Endodermal cell (in vitro differentiated cells): ENCODE results near the gene CDC45. TPM values are rescaled to one million over a fixed set of nuclear protein-coding genes. Genes with fewer than 3 reads are reported as not detected.
A peak's percentile ranks its signal among the peaks of the same experiment; 100 is the strongest.

Source experiments
- DNase-seq: peaks from one replicate; pipeline ENCODE4 v3.0.0-alpha.2; 2017
- H3K27ac ChIP-seq: 2 replicates; pipeline ENCODE4 v1.5.1; 2013; ENCODE audit warnings: mild to moderate bottlenecking, low read depth, low read length, moderate library complexity
- H3K27me3 ChIP-seq: 2 replicates; pipeline ENCODE4 v1.6.1; 2013; ENCODE audit warnings: mild to moderate bottlenecking, low read length, moderate library complexity; ENCODE audit not compliant: insufficient read depth, control insufficient read depth, poor library complexity, severe bottlenecking
- H3K36me3 ChIP-seq: 2 replicates; pipeline ENCODE4 v1.7.0; 2013; ENCODE audit warnings: mild to moderate bottlenecking, low read length, moderate library complexity; ENCODE audit not compliant: control insufficient read depth, insufficient read depth
- H3K4me1 ChIP-seq: one replicate; pipeline ENCODE4 v1.7.0; 2013; ENCODE audit warnings: low read length; ENCODE audit not compliant: control insufficient read depth, insufficient read depth
- H3K4me3 ChIP-seq: 2 replicates; pipeline ENCODE4 v1.5.1; 2013; ENCODE audit warnings: mild to moderate bottlenecking, low read length, moderate library complexity
- H3K9ac ChIP-seq: 2 replicates; pipeline ENCODE4 v1.6.1; 2013; ENCODE audit warnings: mild to moderate bottlenecking, low read length, moderate library complexity; ENCODE audit not compliant: poor library complexity, severe bottlenecking; ENCODE audit errors: extremely low read depth
- H3K9me3 ChIP-seq: 2 replicates; pipeline ENCODE4 v1.6.1; 2013; ENCODE audit warnings: mild to moderate bottlenecking, low read length, moderate library complexity; ENCODE audit not compliant: control insufficient read depth
- H3K27ac Mint-ChIP-seq: 2 replicates; pipeline ENCODE4 v1.8.0; 2020; ENCODE audit warnings: mixed read lengths
- H3K27me3 Mint-ChIP-seq: 2 replicates; pipeline ENCODE4 v1.8.0; 2021; ENCODE audit warnings: mild to moderate bottlenecking, mixed read lengths; ENCODE audit not compliant: insufficient read depth
- H3K36me3 Mint-ChIP-seq: 2 replicates; pipeline ENCODE4 v1.8.0; 2020; ENCODE audit warnings: low read depth, mixed read lengths
- H3K4me1 Mint-ChIP-seq: 2 replicates; pipeline ENCODE4 v1.8.0; 2020; ENCODE audit warnings: mixed read lengths
- H3K4me3 Mint-ChIP-seq: 2 replicates; pipeline ENCODE4 v1.8.0; 2020; ENCODE audit warnings: mild to moderate bottlenecking, moderate library complexity, mixed read lengths
- H3K9me3 Mint-ChIP-seq: 2 replicates; pipeline ENCODE4 v1.8.0; 2020; ENCODE audit warnings: mild to moderate bottlenecking, mixed read lengths
- WGBS, 2 experiments: methylation state at CpG; one replicate each; pipeline versions ENCODE4 v1.1.5 to v1.1.7; 2013; ENCODE audit warnings: missing lambda C conversion rate in 2 of 2, mixed read lengths in 1 of 2; ENCODE audit not compliant: insufficient coverage in 1 of 2, insufficient read length in 1 of 2; 5-methylcytosine and 5-hydroxymethylcytosine counted together
- total RNA-seq, 2 donors: library from RNA; stranded (reverse); fragmentation: NEBNext Ultra II Directional in 1 of 2; extraction: Animal tissue kit (Norgen Biotek cat#: 25700) in 1 of 2; gene quantifications; 2 replicates in 1 of 2; 3 replicates in 1 of 2; pipeline ENCODE4 v1.2.1, GENCODE V29; 2021
- TF ChIP-seq, protein P1 (sequence below): fragments of 200-600 bp; sonication (generic); conservative IDR thresholded peaks from 2 replicates; pipeline ENCODE4 v1.5.0; 2021; ENCODE audit warnings: antibody characterized with exemption, mild to moderate bottlenecking

Gene CDC45
- total RNA-seq, 2 donors from 2014 or later: 30.3 to 31.2 TPM

DNA sequence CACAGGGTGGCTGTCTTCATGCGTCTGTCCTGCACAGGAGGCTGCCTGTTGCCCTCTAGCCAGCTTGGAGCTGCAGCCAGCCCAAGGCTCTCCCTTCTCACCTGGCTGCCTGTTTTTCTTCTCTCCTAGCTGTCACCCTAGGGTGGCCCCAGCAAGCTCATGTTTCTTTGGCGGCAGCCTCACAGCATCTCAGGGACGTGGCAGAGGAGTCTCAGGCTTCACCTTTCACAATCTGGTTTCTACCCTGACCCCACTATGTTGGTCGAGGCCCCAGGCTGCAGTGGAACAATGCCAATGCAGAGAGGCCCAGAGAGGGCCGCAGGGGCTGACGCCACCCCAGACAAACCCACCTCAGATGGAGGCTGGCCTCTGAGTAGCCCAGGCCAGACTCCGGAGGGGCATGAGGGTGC lies 47.0 kb downstream of the CDC45 start:
- peak; percentile 32 for DNase-seq
- Mint-ChIP-seq H3K36me3 (no peaks in the 10 kb centered on the region), H3K27me3 (peaks cover 44% of the 10 kb centered on the region), H3K9me3 (no peaks in the 10 kb centered on the region), H3K4me1 (peaks cover 16% of the 10 kb centered on the region), H3K27ac (no peak overlapping the region), H3K4me3 (no peak overlapping the region)
- Histone ChIP-seq H3K4me3 (no peak overlapping the region), H3K4me1 (peaks cover 15% of the 10 kb centered on the region), H3K9ac (no peak overlapping the region), H3K9me3 (no peaks in the 10 kb centered on the region), H3K27ac (no peak overlapping the region), H3K27me3 (peaks cover 45% of the 10 kb centered on the region), H3K36me3 (no peaks in the 10 kb centered on the region)
- 82 to 85% methylated on average over 7 of the region's 7 CpGs for WGBS, 2 experiments
- TF ChIP-seq, protein P1, sequence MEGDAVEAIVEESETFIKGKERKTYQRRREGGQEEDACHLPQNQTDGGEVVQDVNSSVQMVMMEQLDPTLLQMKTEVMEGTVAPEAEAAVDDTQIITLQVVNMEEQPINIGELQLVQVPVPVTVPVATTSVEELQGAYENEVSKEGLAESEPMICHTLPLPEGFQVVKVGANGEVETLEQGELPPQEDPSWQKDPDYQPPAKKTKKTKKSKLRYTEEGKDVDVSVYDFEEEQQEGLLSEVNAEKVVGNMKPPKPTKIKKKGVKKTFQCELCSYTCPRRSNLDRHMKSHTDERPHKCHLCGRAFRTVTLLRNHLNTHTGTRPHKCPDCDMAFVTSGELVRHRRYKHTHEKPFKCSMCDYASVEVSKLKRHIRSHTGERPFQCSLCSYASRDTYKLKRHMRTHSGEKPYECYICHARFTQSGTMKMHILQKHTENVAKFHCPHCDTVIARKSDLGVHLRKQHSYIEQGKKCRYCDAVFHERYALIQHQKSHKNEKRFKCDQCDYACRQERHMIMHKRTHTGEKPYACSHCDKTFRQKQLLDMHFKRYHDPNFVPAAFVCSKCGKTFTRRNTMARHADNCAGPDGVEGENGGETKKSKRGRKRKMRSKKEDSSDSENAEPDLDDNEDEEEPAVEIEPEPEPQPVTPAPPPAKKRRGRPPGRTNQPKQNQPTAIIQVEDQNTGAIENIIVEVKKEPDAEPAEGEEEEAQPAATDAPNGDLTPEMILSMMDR: no peak

DNA sequence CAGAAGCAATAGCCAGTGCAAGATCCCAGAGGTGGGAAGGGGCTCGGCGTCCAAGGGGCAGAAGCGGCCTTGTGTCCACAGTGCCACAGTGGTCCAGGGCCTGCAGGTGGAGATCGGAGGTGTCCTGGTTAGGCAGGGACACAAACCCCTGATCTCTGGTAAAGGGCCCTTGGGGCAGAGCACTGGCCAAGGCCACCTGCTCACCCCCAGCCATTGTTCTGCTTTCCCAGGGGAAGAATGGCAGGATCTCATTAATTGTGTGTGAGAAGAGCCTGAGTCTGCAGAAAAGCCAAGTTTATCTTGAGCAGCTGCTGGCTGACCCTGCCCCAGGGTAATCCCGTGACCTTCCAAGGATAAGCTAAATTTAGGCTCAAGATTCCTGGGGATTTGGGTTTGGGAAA lies 47.6 kb downstream of the CDC45 start:
- no peaks in the 10 kb centered on the region for H3K36me3 Mint-ChIP-seq
- Histone ChIP-seq H3K9me3 (no peaks in the 10 kb centered on the region), H3K9ac (no peak overlapping the region), H3K27ac (peak overlapping the region; percentile 45), H3K27me3 (peaks cover 39% of the 10 kb centered on the region), H3K4me1 (peaks cover 15% of the 10 kb centered on the region), H3K36me3 (no peaks in the 10 kb centered on the region), H3K4me3 (no peak overlapping the region)
- H3K9me3 Mint-ChIP-seq: no peaks in the 10 kb centered on the region
- H3K4me3 Mint-ChIP-seq: no peak overlapping the region
- H3K27ac Mint-ChIP-seq: no peak overlapping the region
- TF ChIP-seq, protein P1: no peak
- peaks cover 16% of the 10 kb centered on the region for H3K4me1 Mint-ChIP-seq
- peak; percentile 47 for DNase-seq
- WGBS, 2 experiments: 85 to 91% methylated on average over 4 to 5 of the region's 5 CpGs
- H3K27me3 Mint-ChIP-seq: peaks cover 41% of the 10 kb centered on the region

DNA sequence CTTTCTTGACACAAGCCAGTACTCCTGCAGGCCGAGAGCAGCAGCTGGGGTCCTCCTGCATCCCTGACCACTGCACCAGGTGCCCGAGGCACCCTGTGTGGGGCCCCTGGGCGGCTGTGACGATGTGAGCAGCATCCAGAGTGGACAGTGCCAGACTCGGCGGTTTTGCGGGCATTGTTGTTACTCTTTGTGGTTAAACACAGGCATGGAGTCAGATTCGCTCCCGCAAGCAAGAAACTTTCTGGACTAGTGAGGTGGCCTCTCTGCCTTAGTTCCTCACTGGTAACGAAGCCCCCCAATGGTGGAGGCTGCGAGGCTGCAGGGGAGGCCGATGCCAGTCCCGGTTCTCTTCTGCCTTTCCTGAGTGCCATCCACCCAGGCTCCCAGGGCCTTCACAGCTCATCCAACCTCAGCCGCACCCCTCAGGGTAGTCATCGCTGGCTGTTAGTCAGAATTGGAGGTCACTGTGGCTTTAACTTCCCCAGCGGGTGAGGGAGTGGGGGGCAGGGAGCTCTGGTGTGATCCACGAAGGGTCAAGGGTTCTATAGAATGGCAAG lies 48.2 kb downstream of the CDC45 start:
- no peaks in the 10 kb centered on the region for H3K36me3 ChIP-seq
- WGBS, 2 experiments: 89 to 91% methylated on average over 15 to 17 of the region's 17 CpGs
- DNase-seq: peak; percentile 27
- Mint-ChIP-seq H3K4me3 (no peak overlapping the region), H3K27ac (no peak overlapping the region), H3K27me3 (peaks cover 35% of the 10 kb centered on the region), H3K4me1 (peaks cover 14% of the 10 kb centered on the region), H3K9me3 (no peaks in the 10 kb centered on the region), H3K36me3 (no peaks in the 10 kb centered on the region)
- peaks cover 33% of the 10 kb centered on the region for H3K27me3 ChIP-seq
- peak overlapping the region; percentile 45 for H3K27ac ChIP-seq
- TF ChIP-seq, protein P1: no peak
- H3K4me1 ChIP-seq: peaks cover 15% of the 10 kb centered on the region
- H3K9me3 ChIP-seq: no peaks in the 10 kb centered on the region
- H3K4me3 ChIP-seq: no peak overlapping the region
- no peak overlapping the region for H3K9ac ChIP-seq
